CD4-positive, alpha-beta T cell treated with Interleukin-10 for 1 hour (primary cell): ENCODE measurements around the gene KLF15.

Source experiments
- DNase-seq: peaks from one replicate; pipeline ENCODE4 v3.0.0-alpha.2; 2020

Gene KLF15

DNA sequence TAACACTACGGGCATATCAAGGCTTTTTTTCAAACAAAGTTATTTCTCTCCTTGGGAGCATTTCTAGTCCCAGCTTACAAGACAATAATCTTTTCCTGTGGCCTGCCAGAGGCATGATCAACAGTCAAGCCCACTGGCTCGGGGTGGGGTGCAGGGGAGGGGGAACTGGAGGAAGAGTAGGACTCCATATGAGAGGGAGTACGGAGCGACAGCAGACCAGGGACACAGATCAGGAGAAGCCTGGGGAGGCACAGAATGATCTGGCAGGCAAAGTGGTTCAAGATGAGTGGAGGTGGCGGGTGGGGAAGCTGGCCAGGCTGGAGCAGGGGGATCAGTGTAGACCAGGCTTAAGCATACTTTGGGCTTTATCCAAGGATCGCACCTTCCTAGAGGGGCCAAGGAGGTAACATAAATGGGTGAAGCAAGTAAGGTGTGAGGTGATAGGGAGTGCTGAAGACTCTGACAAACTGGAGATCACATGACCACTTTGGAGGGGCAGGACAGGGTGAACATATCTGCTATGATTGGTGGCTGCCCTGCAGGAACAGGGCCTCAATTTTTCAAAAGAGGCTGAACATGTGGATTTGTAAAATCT, 37.4 kb downstream of the KLF15 start:
- no peak for DNase-seq

DNA sequence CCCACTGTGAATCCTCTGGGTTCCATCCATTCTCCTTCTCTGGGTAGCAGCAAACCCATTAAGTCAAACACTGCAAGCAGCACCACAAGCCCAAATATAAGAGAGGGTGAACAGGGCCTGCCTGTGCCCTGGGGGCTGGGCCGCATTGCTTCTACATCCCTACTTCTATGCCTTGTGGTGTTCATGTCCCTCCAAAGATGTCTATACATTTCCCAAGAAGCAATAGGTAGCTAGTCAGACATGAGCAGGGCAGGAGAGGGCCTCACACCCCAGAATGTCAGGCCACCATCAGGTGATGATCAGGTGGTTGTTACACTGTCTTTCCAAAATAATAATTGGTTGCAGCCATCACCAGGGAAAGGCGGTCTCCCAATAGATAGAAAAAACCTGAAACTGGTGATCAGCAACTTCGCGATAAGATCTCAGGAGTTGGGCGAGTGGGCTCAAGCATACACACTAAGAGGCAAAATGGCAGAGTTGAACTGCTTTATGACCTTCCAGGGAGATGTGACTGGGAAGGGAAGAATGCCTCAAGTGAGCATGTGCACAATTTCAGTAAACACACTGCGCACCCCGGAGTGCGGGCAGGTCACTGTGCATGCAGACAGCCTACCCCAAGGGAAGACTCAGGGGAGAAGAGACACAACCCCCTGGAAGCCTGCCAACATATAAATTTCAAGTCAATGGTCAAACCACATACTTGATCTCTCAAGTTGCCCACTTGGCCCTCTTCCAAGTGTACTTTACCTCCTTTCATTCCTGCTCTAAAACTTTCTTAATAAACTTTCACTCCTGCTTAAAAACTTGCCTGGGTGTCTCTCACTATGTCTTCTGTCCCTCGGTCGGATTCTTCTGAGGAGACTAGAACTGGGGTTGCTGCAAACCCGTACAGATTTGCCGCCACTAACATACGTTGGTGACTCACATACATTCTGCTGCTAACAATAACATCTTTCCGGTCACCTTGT, 39.9 kb downstream of the KLF15 start:
- DNase-seq: no peak

DNA sequence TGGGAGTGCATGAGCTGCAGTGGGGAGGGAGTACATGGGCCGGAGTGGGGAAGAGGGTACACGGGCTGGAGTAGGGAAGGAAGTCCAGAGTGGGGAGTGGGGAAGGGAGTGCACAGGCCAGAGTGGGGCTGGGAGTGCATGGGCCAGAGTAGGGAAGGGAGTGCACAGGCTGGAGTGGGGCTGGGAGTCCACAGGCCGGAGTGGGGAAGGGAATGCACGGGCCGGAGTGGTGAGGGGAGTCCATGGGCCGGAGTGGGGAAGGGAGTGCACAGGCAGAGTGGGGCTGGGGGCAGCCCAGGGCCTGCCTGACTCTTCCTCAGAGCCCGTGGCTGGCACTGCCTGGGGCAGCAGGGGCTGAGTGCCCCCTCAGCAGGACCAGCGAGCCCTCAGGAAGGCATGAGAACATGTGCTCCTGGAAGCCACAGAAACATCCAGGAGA, 40.7 kb downstream of the KLF15 start:
- no peak for DNase-seq

DNA sequence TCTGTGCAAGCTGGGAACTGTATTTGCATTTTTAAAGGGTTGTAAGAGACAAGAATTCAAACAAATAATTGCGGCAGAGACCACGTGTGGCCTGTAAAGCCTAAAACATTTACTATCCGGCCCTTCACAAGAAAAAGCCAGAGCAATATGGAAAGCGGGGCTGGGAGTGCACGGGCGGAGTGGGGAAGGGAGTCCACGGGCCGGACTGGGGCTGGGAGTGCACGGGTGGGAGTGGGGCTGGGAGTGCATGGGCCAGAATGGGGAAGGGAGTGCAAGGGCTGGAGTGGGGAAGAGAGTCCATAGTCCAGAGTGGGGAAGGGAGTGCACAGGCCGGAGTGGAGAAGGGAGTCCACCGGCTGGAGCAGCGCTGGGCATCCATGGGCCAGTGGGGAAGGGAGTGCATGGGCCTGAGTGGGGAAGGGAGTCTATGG, 41.2 kb downstream of the KLF15 start:
- DNase-seq: no peak

DNA sequence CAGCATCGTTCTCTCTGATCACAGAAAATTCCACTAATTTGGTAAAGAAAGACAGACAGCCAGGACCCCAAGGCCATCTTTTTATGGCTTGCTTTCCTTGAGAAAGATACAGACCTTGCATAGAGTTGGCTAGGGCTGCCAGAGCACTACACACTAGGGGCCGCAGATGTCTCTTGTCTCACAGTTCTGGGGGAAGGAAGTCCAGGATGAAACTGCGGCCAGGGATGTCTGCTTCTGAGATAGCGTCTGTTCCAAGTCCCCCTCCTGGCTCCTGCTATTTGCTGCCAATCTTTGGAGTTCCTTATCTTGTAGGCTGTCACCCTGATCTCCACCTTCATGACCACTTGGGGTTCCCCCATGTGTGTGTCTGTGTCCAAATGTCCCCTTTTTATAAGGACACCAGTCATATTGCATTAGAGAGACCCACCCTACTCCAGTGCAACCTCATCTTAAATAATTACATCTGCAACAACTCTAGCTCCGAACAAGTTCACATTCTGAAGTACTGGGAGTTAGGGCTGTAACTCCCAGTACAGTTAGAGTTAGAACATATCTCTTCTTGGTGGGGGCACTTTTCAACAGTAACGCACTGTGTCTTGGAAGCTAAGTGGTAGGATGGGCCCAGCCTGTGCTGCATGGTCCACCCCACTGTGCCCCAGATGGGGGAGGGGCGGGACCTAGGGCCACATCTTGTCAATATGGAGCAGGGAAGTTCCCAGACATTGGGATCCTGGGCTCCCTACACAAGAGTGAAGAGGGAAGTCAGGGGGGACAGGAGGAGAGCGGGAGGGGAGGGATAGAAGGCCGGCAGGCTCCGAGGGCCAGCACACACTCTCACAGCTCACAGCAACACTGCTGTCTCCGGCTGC, 42.2 kb downstream of the KLF15 start:
- DNase-seq: no peak

DNA sequence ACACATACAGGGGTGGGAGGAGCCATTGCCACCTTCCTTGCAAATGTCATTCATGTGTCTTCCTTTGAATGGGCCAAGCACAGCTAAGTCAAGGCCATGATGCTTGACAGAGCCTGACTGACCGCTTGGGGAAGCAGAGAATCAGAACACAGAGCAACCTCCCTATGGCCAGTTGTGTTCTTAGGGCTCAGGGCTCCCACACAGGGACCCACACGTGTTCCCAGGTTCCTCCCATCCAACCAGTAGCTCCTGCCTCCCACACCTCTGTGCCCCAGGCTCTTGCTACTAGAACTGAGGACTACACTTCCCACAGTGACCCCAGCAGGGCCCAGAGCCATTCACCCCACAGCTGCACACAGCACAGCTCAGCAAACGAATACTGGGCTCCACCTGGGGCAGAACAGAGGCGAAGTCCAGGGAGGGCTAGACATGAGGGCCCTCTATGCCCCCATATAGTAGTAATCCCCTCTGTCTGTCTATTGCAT, 42.9 kb downstream of the KLF15 start:
- DNase-seq: no peak

DNA sequence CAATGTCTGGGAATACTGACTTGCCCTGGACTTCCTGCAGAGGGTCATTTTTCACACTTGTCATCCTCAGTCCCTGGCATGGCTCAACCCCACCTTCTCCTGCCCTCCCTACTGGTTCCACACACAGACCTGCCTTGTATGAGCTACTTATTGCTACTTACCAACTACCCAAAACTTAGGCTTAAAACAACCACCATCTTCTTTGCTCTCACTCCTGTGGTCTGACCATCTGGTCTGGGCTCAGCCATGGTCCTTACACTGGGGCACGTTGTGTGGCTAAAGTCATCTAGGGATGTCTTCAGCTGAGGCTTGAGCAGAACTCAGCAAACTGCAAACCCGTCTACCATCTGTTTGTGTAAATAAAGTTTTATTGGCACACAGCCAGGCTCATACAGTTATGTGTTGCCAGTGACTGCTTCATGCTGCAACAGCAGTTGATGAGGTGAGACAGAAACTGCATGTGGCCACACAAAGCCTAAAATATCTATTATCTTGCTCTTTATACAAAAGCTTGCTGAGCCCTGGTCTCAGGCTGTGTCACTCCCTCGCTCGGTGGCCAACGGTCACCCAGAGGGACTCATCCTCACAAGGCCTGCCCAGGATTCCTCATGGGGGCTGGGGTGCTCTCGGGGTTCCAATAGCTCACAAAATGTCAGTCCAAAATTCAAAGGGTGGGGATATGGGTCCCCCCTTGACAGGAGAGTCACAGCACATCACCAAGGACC, 43.5 kb downstream of the KLF15 start:
- DNase-seq: no peak

DNA sequence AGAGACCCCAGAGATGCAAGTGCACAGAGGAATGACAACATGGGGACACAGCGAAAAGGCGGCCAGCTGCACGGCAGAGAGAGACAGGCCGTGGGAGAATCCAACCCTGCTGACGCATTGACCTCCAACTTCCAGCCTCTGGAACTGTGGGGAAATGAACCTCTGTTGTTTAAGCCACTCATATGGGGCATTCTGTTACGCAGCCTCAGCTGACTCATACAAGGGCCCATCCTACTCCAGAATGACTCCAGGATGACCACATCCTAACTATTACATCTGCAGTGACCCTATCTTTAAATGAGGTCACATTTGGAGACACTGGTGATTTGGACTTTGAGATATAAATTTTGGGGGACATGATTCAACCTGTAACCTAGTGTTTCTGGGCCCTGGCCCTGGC, 44.0 kb downstream of the KLF15 start:
- no peak for DNase-seq

DNA sequence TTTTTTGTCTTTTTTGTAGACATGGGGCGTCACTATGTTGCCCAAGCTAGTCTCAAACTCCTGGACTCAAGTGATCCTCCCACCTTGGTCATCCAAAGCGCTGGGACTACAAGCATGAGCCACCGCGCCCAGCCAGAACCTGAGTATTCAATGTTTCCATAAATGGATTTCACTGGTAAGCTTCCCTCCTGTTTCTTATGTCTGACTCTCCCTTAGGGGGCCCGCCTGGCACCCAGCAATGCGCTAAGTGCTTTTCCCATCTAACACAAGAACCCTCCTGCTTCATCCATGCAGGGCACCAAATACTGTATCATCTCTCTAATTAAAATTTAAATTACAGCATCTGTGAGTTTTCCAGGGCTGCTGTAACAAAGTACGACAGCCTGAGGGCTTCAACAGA, 44.9 kb downstream of the KLF15 start:
- no peak for DNase-seq

DNA sequence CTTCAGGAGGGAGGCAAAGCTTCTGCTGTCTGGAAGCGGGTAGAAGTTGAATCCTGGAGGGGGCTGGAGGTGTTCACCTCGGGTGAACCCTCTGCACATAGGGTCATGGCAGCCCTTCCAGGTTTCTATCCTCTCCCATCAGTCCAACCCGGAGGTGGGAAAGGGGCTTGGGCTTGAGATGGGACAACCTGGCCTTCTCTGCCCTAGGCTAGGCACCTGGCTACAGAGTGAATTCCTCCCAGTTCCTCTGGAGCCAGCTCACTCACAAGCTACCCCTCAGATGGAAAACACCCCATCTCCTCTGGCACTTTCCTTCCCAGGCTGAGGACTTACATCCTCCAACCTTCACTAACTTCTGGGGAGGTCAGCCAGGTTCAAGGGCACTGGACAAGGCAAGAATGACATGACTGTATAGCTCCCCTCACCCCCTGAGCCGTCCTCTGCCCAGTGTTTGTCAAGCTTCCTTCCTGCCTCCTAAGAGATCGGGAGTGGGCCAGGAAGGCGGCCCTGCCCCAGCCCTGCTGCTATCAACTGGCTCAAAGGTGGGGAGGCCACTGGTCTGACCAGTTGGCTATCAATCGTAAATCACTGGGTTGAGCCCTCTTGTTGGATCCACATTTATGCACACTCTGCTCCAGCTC, 45.8 kb downstream of the KLF15 start:
- DNase-seq: no peak

DNA sequence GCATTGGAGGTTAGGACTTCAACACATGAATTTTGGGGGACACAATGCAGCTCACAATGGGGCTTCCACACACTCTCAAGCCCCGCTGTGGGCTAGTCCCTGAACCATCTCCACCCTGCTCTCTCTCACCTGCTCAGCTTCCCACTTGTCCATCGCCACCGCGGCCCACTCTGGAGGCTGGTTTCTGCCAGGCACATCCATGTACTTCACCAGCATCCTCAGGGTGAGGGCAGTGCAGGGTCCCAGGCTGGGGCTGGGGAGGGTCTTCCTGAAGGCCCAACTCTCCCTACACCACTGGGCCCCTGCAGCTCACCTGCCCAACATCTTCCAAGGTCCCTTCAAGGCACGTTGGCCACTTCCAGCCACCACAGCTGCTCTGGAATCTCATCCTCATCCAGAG, 46.4 kb downstream of the KLF15 start:
- no peak for DNase-seq

DNA sequence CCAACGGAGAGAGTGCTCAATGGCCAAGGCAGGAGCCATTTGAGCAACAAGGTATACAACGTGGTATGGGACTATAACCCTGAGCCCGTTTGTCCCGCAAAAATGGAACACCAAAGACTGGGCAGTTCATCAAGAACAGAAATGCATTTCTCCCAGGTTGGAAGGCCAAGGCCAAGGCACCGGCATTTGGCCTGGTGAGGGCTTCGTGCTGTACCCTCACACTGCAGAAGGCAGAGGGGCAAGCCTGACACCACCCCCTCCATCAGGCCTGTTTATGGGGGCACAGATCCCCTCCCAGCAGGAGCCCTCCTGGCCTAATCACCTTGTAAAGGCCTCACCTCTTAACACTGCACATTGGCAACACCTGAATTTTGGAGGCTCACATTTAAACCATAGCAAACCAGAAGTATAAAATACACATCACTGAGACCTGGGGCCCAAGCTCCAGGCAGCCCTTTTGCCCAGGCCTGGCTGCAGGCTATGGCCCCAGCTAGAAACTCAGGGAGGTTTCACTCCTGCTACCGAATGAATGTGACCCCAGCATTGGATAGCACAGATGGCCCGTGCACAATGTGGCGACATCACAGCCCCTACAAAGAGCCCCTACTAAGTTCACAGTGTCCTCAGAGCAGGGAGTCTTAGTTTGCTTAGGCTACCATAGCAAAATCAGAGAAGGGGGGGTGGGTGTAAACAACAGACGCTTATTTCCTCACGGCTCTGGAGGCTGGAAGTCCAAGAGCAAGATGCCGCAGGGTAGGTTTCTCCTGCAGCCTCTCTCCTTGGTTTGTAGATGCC, 47.1 kb downstream of the KLF15 start:
- no peak for DNase-seq

DNA sequence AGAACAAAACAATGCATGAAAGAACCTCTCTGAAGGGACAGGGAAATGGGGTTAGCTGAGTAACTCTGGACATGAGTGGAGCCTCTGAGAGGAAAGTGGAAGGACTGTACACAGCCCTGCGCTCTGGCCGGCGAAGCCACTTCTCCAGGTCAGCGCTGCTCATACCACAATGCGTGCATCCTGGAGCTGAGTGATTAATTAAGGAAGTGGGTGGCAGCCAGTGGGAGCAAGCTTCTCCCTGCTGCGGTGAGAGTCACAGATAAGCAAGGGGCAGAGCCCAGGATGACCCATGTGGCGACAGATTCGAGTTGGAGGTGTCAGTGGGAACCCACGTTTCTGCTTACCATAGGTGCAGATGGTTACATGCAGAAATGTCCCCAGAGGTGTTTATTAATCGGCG, 48.0 kb downstream of the KLF15 start:
- DNase-seq: no peak

DNA sequence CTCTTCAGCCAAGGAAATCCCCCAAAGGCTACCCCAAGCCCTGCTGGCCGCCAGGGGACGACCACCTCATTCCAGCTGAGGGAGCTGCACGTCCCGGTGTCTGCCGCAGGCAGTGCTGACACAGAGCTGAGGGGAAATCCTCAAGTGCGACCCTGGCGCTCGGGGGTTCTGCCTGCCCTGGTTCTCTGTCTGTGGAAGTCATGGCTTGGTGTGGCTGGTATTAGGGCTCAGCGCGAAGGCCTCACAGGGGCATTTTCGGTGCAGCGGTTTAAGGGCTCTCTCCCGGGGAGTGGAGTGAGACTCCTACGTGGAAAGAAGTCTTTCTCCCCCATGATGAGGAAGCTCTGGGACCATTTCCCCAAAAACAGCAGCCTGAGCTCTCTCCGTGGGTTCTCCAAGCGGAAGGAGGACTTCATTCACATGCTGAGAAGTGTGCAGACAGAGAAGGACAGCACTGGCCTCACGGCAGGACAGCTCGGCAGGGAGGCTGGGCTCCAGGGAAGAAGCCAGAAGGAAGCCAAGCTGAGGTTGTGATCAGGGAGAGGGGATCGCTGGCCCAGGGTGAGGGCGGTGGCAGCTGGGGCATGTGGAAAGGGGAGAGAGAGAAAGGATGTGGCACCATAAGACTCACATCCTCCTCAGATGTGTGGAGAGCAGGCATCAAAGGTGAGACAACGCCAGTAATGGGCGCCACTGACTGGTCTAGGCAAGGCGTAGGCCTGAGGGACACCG, 48.6 kb downstream of the KLF15 start:
- no peak for DNase-seq

DNA sequence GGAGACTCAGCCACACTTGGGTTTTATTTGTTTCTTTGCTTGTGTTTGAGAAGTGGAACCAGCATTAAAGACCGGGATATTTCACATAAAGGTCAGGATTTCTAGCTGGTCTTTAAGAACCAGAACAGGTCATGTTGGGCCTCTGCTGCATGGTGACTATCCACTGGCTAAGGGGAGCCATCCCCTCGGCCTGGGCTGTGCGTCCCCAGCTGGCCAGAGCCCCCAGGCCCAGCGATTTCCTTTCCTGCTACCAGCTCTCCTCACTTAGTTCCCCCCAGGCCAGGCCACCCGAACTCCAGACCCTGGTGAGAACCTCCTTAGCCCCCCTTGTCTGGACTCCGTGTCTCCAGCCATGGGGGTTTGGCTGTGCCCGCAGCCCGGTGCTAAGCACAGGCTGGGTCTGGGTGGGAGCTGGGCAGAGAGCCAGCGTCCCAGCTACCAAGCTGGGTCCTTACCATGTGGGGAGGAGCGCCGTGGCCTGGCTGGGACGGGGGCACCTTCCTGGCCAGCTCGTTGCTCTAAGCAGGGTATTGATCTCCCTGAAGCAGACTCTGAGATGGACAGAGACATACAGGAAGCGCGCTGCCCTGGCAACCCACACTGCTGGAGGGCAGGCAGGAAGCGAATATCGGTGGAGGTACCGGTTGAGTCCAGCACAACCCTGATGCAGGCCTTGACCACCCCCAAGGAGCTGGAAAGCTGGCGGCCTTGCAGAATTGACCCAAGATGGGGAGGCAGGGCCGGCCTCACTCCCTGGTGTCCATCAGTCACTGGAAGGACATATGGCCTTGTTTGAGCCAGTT, 49.4 kb downstream of the KLF15 start:
- no peak for DNase-seq

DNA sequence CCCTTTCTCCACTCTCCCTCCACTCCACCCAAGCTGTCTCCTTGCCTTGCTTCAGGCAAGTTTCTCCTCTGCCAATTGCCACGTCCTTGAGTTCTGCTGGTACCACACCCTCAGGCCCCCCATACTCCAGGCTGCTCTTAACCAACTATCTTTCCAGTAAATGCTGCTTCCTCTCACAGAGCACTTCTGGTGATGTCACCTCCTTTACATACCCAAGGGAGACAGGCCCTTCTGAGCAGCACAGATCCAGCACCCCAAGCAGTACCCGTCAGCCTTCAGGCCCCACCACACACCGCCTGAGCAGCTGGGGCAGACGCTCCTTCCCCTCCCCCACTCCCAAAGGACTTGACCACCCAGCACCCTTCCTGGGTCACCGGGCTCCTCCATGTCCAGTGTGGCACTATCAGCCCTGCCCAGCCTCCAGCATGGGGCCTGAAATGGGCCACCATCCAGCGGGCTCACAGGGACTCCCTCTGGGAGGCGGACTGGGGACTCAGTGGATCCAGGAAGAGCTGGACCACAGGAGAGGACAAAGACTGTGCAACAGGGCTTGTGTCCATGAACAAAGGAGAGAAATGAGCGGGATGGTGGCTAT, 50.2 kb downstream of the KLF15 start:
- DNase-seq: no peak

DNA sequence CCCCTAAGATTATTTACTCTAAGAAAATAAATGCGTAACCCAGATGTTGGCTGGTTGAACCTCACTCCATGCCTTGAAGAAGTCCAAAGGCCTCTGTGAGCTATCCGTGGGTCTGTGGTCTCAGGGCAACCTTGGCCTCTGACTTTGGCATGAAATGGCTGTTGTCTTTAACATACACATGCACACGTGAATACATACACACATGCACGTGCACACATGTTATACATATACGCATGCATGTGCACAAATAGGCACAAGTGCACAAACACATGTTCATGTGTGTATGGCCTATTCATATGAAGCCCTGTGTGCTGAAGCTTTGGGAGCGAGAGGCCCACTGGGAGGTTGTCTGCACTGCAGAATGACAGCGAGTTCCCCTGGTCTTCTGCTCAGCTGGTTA, 50.8 kb downstream of the KLF15 start:
- DNase-seq: no peak

DNA sequence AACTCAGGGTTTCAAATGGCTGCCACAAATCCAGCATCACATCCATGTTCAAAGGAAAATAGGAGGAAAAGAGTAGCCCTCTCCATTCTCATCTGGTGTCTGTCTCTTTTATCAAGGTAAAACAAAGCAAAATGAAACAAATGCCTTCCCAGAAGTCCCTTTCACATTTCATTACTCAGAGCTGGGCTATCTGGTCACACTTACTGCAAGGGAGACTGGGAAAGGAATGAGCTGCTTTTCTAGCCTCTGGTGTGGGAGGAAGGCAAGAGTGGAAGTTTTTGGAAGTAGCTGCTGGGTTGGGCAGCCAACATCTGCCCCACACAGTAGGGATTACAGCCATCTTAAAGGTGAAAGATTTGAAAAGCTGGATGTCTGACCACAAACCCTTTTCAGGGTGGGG, 51.8 kb downstream of the KLF15 start:
- DNase-seq: no peak

DNA sequence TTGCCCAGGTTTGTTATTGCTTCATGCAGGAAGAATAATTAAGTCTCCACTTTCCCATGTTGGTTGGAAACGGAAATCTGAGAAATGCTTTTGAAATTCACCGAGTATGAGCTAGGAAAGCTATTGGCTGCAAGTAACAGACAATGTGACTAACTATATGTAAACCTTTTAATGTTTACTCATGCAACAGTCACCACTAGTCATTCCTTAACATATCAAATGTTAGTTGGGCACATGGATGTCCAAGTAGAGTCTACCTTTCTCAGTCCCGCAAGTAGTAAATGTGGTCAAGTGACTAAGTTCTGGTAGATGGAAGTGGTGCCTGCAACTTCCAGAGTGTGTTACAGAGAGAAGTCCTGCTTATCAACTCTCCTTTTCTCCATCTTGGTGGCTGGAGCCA, 52.5 kb downstream of the KLF15 start:
- DNase-seq: no peak
